Osteoblast (primary cell): Measurements from ENCODE around the gene PLA2G5. TPM values are rescaled to one million over a fixed set of nuclear protein-coding genes. Genes with fewer than 3 reads are reported as not detected.

ENCODE experiments used
- DNase-seq: peaks from one replicate; pipeline ENCODE4 v3.0.0; 2011; ENCODE audit warnings: low spot score, mixed read lengths; ENCODE audit not compliant: insufficient read length; ENCODE audit errors: missing footprints
- H2AFZ ChIP-seq: 2 replicates; pipeline ENCODE4 v1.6.0; 2011; ENCODE audit warnings: mild to moderate bottlenecking, low read length
- H3K27ac ChIP-seq: 2 replicates; pipeline ENCODE4 v1.5.1; 2011; ENCODE audit warnings: mild to moderate bottlenecking, low read depth, low read length, moderate library complexity
- H3K27me3 ChIP-seq: 2 replicates; pipeline ENCODE4 v1.6.0; 2012; ENCODE audit warnings: mild to moderate bottlenecking, control low read depth, inconsistent platforms, low read length, moderate library complexity; ENCODE audit not compliant: insufficient read depth
- H3K36me3 ChIP-seq: 2 replicates; pipeline ENCODE4 v1.5.1; 2011; ENCODE audit warnings: mild to moderate bottlenecking, low read length, control low read depth, moderate library complexity; ENCODE audit not compliant: insufficient read depth
- H3K4me1 ChIP-seq: 2 replicates; pipeline ENCODE4 v1.5.1; 2011; ENCODE audit warnings: mild to moderate bottlenecking, low read length, control low read depth, moderate library complexity; ENCODE audit not compliant: insufficient read depth
- H3K4me2 ChIP-seq: 2 replicates; pipeline ENCODE4 v1.6.0; 2011; ENCODE audit warnings: mild to moderate bottlenecking, low read length; ENCODE audit not compliant: insufficient read depth
- H3K4me3 ChIP-seq: fragments of 200-600 bp; sonication (generic); 3 replicates; pipeline ENCODE4 v1.5.1; 2012; ENCODE audit warnings: mild to moderate bottlenecking, low read length, inconsistent platforms; ENCODE audit not compliant: insufficient read depth
- H3K79me2 ChIP-seq: 2 replicates; pipeline ENCODE4 v1.6.0; 2012; ENCODE audit warnings: mild to moderate bottlenecking, low read length, control low read depth, inconsistent platforms; ENCODE audit not compliant: insufficient read depth
- H3K9me3 ChIP-seq: 2 replicates; pipeline ENCODE4 v1.5.1; 2011; ENCODE audit warnings: low read depth, low read length, control low read depth
- H4K20me1 ChIP-seq: 2 replicates; pipeline ENCODE4 v1.6.0; 2012; ENCODE audit warnings: mild to moderate bottlenecking, low read length, control low read depth; ENCODE audit not compliant: insufficient read depth
- CTCF ChIP-seq: IDR thresholded peaks from 2 replicates; pipeline ENCODE4 v1.5.1; 2011; ENCODE audit warnings: mild to moderate bottlenecking, low read depth, low read length, moderate library complexity; ENCODE audit errors: extremely low read depth
- total RNA-seq: library from RNA; depleted of rRNA; stranded (reverse); fragments of >200 nt; gene quantifications from 2 replicates; pipeline ENCODE4 v1.2.3, GENCODE V29; 2012

PLA2G5 gene
- total RNA-seq, 1 donor = 2.9 TPM

- peaks cover 2% of the 10 kb centered on the region for H3K4me1 ChIP-seq
- no peak within 1 kb of the TSS for H2AFZ ChIP-seq
- TF ChIP-seq CTCF = no peak
- H3K9me3 ChIP-seq = no peaks in the 10 kb centered on the region
- no peaks in the 10 kb centered on the region for H4K20me1 ChIP-seq
- H3K27ac ChIP-seq = no peak within 1 kb of the TSS
- no peaks in the 10 kb centered on the region for H3K79me2 ChIP-seq
- no peak within 1 kb of the TSS for H3K4me2 ChIP-seq
- peaks cover 20% of the 10 kb centered on the region for H3K27me3 ChIP-seq
- H3K36me3 ChIP-seq = no peaks in the 10 kb centered on the region
- H3K4me3 ChIP-seq = no peak within 1 kb of the TSS
- peak; percentile 29 for DNase-seq
These were observed 49.4 kb downstream of the PLA2G5 start, which contains the start of gene PLA2G2D for GRCh38 chr1:20119347-20119746. Gene PLA2G2D (minus strand): TSS chr1:20119536. CDS start chr1:20119498, 38 bp downstream.

GRCh38 chr1:20120796-20121195 lies 50.8 kb downstream of the PLA2G5 start:
- peaks cover 28% of the 10 kb centered on the region for H3K27me3 ChIP-seq
- no peaks in the 10 kb centered on the region for H4K20me1 ChIP-seq
- no peaks in the 10 kb centered on the region for H3K9me3 ChIP-seq
- H3K36me3 ChIP-seq = no peaks in the 10 kb centered on the region
- H3K4me3 ChIP-seq = no peak overlapping the region
- TF ChIP-seq CTCF = no peak
- no peak overlapping the region for H3K27ac ChIP-seq
- no peak overlapping the region for H3K4me2 ChIP-seq
- DNase-seq = peak; percentile 58
- no peaks in the 10 kb centered on the region for H3K79me2 ChIP-seq
- H3K4me1 ChIP-seq = peaks cover 6% of the 10 kb centered on the region
- H2AFZ ChIP-seq = no peak overlapping the region

- Histone ChIP-seq H3K4me3 (no peak overlapping the region), H3K27me3 (peaks cover 20% of the 10 kb centered on the region), H3K4me2 (no peak overlapping the region), H3K79me2 (no peaks in the 10 kb centered on the region), H2AFZ (no peak overlapping the region), H3K36me3 (no peaks in the 10 kb centered on the region), H4K20me1 (no peaks in the 10 kb centered on the region), H3K27ac (no peak overlapping the region), H3K9me3 (no peaks in the 10 kb centered on the region), H3K4me1 (peaks cover 6% of the 10 kb centered on the region)
- DNase-seq = no peak
- no peak for TF ChIP-seq CTCF
These were observed 53.9 kb downstream of the PLA2G5 start for GRCh38 chr1:20123722-20124455.

GRCh38 chr1:20124456-20125057 lies 54.6 kb downstream of the PLA2G5 start:
- Histone ChIP-seq H2AFZ (no peak overlapping the region), H3K4me1 (peaks cover 6% of the 10 kb centered on the region), H3K9me3 (no peaks in the 10 kb centered on the region), H4K20me1 (no peaks in the 10 kb centered on the region), H3K27ac (no peak overlapping the region), H3K4me3 (no peak overlapping the region), H3K27me3 (peaks cover 20% of the 10 kb centered on the region), H3K36me3 (no peaks in the 10 kb centered on the region), H3K4me2 (no peak overlapping the region), H3K79me2 (no peaks in the 10 kb centered on the region)
- DNase-seq = peak; percentile 84
- TF ChIP-seq CTCF = no peak
